GM23248 (cell line): ENCODE results near the gene PRICKLE2.

ENCODE experiments used
- EZH2 ChIP-seq: fragments of 200-600 bp; sonication (generic); IDR thresholded peaks from 2 replicates; pipeline ENCODE4 v1.6.1; 2018; ENCODE audit warnings: antibody characterized with exemption, mild to moderate bottlenecking; ENCODE audit not compliant: insufficient read depth, poor library complexity, severe bottlenecking
- EZH2phosphoT487 ChIP-seq: fragments of 200-600 bp; sonication (generic); IDR thresholded peaks from 2 replicates; pipeline ENCODE4 v1.6.1; 2018; ENCODE audit warnings: antibody characterized with exemption, moderate library complexity, mild to moderate bottlenecking, low read depth; ENCODE audit not compliant: insufficient read depth

DNA sequence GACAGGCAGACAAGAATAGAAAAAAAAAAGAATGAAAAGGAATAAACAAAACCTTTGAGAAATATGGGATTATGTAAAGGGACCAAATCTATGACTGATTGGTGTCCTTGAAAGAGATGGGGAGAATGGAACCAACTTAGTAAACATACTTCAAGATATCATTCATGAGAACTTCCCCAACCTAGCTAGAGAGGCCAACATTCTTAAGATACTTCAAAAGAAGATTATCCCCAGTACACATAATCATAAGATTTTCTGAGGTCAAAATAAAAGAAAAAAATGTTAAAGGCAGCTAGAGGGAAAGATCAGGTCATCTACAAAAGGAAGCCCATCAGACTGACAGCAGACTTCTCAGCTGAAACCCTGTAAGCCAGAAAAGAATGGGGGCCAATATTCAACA lies 110.6 kb downstream of the PRICKLE2 start:
- no peak for TF ChIP-seq EZH2
- no peak for TF ChIP-seq EZH2phosphoT487
